ENCODE results near the gene PPP1R14B.
"Not testable (repeated sequence)": the region's sequence is repeated elsewhere in the genome, so short reads cannot be mapped to it uniquely, and the experiment has no call there.

Gene PPP1R14B

GRCh38 chr11:64255135-64256128 is 8.7 kb upstream of the PPP1R14B start:
- no peaks in the 10 kb centered on the region for H3K36me3 Mint-ChIP-seq
- H3K27me3 Mint-ChIP-seq = no peaks in the 10 kb centered on the region
- H3K4me3 Mint-ChIP-seq = no peak overlapping the region
- H3K9me3 Mint-ChIP-seq = no peaks in the 10 kb centered on the region
- H3K27ac Mint-ChIP-seq = no peak overlapping the region
- H3K4me1 Mint-ChIP-seq = peaks cover 10% of the 10 kb centered on the region

- no peaks in the 10 kb centered on the region for H3K27me3 Mint-ChIP-seq
- peaks cover 7% of the 10 kb centered on the region for H3K4me1 Mint-ChIP-seq
- no peak overlapping the region for H3K4me3 Mint-ChIP-seq
- H3K9me3 Mint-ChIP-seq = no peaks in the 10 kb centered on the region
- H3K36me3 Mint-ChIP-seq = no peaks in the 10 kb centered on the region
- no peak overlapping the region for H3K27ac Mint-ChIP-seq
Measured at GRCh38 chr11:64254326-64254725, 7.6 kb upstream of the PPP1R14B start.

DNA sequence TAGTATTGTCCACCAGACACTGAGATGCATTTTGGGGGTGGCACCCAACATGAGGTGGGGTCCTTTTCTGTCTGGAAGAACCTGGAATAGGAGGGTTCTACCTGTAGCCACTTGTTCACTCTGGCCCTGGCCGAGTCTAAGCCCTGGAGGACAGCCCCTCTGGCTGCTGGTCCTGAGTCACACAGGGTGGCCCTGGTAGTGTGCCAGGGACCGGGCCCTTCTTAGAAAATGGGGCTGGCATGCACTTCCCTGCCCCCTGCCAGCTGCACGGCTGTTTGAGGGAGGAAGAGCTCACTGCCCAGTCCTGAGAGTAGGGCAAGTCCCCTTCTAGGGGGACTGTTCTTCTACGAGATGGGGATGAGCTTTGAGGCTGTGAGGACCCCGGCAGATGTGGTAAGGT is 6.7 kb upstream of the PPP1R14B start:
- Mint-ChIP-seq H3K9me3 (no peaks in the 10 kb centered on the region), H3K36me3 (no peaks in the 10 kb centered on the region), H3K27ac (no peak overlapping the region), H3K4me3 (no peak overlapping the region), H3K4me1 (peaks cover 7% of the 10 kb centered on the region), H3K27me3 (no peaks in the 10 kb centered on the region)

DNA sequence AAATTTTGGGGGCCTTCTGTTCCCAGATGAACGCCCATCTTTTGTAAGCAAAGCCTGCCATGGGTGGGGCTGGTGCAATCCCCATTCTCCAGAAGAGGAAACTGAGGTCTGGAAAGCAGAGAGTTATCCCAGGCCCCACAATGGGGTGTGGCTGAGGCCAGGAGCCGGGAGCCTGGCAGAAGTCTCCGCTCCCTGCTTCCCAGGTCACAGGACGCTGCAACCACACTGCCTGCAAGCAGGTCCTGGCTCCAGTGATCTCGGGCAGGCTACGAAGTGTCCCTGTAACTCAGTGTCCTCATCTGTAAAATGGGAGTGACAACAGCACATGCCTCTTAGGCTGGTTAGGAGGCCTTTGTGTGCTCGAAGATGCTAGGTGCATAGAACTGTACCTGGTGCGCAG is 6.3 kb upstream of the PPP1R14B start:
- H3K4me1 Mint-ChIP-seq = peaks cover 7% of the 10 kb centered on the region
- H3K27ac Mint-ChIP-seq = no peak overlapping the region
- no peaks in the 10 kb centered on the region for H3K9me3 Mint-ChIP-seq
- no peaks in the 10 kb centered on the region for H3K27me3 Mint-ChIP-seq
- H3K4me3 Mint-ChIP-seq = no peak overlapping the region
- no peaks in the 10 kb centered on the region for H3K36me3 Mint-ChIP-seq

DNA sequence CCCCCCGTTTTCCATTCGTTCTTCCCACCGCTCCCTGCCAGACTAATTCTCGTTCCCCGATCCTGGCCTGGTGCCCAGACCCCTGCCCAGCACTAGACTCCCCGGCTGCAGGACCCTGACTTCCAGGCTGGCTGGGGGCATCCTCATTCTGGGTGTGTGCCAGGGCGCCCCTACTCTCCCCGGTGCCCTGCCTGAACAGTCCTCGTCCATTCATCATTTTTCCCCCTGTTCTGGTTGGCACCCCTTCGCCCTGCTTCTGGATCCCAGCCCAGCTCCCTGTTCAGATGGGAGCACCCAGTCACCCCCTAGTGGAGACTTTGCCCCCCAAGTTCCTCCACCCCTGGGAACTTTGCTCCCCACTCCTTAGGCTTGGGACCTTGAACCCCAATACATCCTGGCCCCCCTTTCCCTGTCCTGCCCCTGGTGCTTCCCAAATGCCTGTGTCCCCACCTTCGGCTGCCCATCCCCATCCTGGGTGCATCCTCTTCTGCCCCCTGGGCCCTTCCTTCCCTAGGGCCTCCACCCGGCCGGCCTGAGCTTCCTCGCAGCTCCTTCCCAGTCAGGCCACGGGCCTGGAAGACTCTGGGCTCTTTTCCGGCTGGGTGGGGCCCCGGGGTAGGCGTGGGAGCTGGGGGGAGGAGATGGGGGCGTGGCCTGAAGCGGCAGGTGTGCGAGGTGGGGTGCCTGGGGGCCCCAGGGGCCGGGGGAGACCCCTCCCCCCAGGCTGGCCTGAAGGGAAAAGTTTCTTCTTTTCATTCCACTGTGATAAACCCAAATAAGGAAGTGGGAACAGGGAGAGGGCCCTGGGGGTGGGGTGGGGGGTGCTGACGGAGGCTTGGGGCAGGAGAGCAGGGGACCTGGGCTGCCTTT is 5.5 kb upstream of the PPP1R14B start:
- Mint-ChIP-seq H3K4me3 (peak overlapping the region; percentile 85), H3K9me3 (no peaks in the 10 kb centered on the region), H3K36me3 (no peaks in the 10 kb centered on the region), H3K27ac (no peak overlapping the region), H3K27me3 (no peaks in the 10 kb centered on the region), H3K4me1 (peaks cover 7% of the 10 kb centered on the region)

GRCh38 chr11:64251753-64252002 is 4.9 kb upstream of the PPP1R14B start:
- peak overlapping the region; percentile 85 for H3K4me3 Mint-ChIP-seq
- H3K27ac Mint-ChIP-seq = no peak overlapping the region
- peaks cover 7% of the 10 kb centered on the region for H3K4me1 Mint-ChIP-seq

GRCh38 chr11:64251016-64251752 is 4.4 kb upstream of the PPP1R14B start, which contains the start of gene PLCB3:
Gene PLCB3 (plus strand): TSS chr11:64251530. CDS start chr11:64251650, 120 bp downstream.
- Mint-ChIP-seq H3K27me3 (no peaks in the 10 kb centered on the region), H3K4me1 (peaks cover 7% of the 10 kb centered on the region), H3K36me3 (no peaks in the 10 kb centered on the region), H3K9me3 (no peaks in the 10 kb centered on the region), H3K4me3 (peak within 1 kb of the TSS; percentile 85), H3K27ac (no peak within 1 kb of the TSS)

More at GRCh38 chr11:64251753-64252002, 4.9 kb upstream of the PPP1R14B start:
- H3K27me3 Mint-ChIP-seq = no peaks in the 10 kb centered on the region
- no peaks in the 10 kb centered on the region for H3K9me3 Mint-ChIP-seq
- H3K36me3 Mint-ChIP-seq = no peaks in the 10 kb centered on the region

DNA sequence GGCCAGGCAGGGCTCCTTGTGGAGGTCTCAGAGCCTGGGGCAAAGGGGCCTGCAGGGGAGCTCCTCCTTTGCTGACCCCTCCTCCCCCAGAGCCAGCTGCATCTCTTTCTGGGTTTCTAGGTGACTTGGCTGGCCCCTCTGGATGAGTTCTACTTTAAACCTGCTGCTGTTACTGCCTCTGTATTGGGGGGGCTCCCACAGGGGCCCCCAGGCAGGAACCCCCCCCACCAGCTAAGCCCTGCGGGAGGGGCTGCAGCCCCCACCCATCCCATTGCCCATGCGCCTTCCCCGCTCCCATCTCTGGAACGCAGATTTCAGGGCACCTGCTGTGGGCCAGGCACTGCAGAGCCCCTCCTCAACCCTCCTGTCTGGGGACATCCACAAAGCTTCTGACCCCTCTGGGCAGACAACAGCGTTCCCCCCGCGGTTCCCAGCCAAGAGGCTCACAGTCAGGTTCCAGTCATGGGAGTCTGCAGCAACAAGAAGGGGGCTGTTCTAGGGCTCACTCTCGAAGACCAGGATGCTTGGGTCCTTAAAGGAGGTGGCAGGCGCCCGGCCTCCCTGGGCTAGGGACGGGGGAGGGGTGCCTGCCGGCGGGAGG is 3.8 kb upstream of the PPP1R14B start:
- peak overlapping the region; percentile 84 for H3K4me3 Mint-ChIP-seq
- H3K4me1 Mint-ChIP-seq = peaks cover 7% of the 10 kb centered on the region
- H3K36me3 Mint-ChIP-seq = no peaks in the 10 kb centered on the region
- no peaks in the 10 kb centered on the region for H3K27me3 Mint-ChIP-seq
- no peak overlapping the region for H3K27ac Mint-ChIP-seq
- no peaks in the 10 kb centered on the region for H3K9me3 Mint-ChIP-seq

DNA sequence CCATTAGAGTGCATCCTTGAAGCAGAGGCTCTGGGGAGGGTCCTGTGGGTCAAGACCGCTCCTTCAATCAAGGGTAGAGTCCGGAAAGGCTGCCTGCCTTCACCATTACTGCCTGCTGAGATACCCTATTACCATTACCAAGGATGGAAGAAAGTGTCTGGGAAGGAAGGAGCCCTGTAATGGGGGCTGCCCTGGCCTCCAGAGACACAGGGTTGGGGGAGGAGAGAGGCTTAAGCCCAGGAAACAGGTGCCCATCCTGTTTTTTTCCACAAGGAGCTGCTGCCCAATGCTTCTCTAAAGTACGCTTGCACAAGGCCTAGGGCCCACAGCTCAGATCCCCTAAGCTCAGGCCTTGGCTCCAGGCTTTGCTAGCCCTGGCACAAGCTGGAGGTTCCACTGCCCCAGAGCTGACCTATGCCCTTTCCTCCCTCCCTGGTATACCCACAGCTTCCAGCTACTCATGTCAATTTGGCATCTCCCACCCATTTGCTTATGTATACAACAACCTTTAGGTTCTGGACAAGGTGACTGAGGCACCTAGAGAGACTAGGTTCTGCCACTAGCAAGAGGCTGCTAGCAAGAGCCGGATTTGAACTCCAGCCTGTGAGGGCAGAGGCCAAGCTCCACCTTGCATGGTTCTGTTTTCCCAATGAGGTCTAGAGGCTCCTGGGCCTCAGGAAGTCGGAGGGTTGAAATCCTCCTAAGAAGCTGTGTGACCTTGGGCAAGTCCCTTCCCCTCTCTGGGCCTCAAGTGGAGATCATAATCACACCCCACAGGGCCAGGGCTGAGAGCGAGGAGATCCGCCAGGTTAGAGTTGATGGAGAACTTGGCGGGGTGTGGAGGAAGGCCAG is 3.0 kb upstream of the PPP1R14B start:
- peak overlapping the region; percentile 21 for H3K4me3 Mint-ChIP-seq

DNA sequence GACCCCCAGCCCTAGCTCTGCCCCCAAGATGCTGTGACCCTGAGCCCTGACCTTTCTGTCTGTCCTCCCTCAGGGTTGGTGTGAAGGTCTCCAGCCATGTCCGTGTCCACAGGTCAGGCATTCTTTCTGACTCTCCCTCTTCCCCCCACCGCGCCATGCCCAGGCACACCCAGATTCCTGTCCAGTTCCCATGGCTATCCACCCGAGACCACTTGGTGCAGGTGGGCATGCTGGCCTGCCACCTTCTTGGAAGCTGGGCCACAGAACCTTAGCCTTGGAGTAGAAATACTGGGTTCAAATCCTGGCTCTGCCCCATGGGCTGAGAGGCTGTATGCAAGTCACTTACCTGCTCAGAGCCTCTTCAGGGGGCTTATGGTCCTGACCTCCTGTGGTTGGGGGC is 2.3 kb upstream of the PPP1R14B start:
- Mint-ChIP-seq H3K9me3 (no peaks in the 10 kb centered on the region), H3K4me3 (peak overlapping the region; percentile 15), H3K27ac (no peak overlapping the region), H3K27me3 (no peaks in the 10 kb centered on the region), H3K4me1 (peaks cover 7% of the 10 kb centered on the region), H3K36me3 (no peaks in the 10 kb centered on the region)

More for the DNA sequence above, 3.0 kb upstream of the PPP1R14B start:
- H3K4me1 Mint-ChIP-seq = peaks cover 7% of the 10 kb centered on the region
- H3K9me3 Mint-ChIP-seq = no peaks in the 10 kb centered on the region
- H3K27ac Mint-ChIP-seq = peak overlapping the region; percentile 8
- H3K27me3 Mint-ChIP-seq = no peaks in the 10 kb centered on the region
- H3K36me3 Mint-ChIP-seq = no peaks in the 10 kb centered on the region

- no peaks in the 10 kb centered on the region for H3K36me3 Mint-ChIP-seq
- no peaks in the 10 kb centered on the region for H3K9me3 Mint-ChIP-seq
- H3K27me3 Mint-ChIP-seq = no peaks in the 10 kb centered on the region
- peaks cover 10% of the 10 kb centered on the region for H3K4me1 Mint-ChIP-seq
- no peak overlapping the region for H3K27ac Mint-ChIP-seq
- no peak overlapping the region for H3K4me3 Mint-ChIP-seq
Measured at GRCh38 chr11:64248578-64248977, 1.8 kb upstream of the PPP1R14B start.

DNA sequence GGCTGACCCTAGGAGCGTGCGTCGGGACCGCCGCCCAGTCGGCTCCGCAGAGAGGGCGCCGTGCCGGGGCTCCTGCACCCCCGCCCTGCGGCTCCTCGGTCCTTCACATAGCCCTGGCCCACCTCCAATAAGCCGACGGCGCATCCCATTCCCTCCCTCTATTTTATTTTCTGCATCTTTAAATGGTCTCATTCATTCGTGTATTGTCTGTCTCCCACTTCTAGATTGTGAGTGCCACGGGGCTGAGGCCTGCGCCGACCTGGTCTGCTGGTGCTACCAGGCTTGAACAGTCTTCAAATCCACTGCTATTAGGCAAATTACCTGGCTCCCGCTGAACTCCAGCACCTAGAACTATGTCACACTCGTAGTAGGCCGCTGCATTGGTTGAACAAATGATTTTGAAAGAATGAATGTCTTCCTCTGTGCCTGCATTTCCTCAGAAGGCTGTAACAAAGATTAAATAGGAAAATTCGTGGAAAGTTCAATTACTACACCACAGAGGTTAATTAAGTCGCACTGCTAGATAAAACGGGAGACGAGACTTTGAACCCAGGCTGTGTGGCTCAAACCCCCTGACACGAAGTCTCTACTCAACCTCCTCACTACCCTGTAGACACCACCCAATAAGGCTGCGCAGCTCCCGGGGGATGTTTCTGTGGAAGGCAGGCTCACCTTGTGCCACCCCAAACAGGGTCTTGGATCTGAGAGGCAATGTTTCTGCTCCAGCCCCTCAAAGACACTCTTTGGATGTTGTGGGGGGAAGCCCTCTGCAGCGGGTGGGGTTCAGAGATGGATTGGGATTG is 1.2 kb upstream of the PPP1R14B start:
- peak overlapping the region; percentile 80 for H3K4me3 Mint-ChIP-seq
- H3K9me3 Mint-ChIP-seq = no peaks in the 10 kb centered on the region
- H3K36me3 Mint-ChIP-seq = no peaks in the 10 kb centered on the region
- peaks cover 17% of the 10 kb centered on the region for H3K4me1 Mint-ChIP-seq
- H3K27ac Mint-ChIP-seq = no peak overlapping the region
- no peaks in the 10 kb centered on the region for H3K27me3 Mint-ChIP-seq

DNA sequence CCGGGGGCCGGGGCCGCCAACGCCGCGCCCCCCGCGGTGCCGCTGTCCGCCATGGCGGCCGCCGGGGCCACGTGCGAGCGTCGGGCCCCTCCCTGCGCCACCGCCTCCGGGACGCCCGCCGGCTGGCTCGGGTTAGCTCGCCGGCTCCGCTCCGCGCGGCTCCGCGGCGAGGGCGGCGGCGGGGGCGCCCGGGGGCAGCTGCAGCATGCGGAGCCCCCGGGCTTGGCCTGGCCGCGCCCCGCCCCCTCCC is 197 bp downstream of the PPP1R14B start:
- not testable (repeated sequence) for H3K36me3 Mint-ChIP-seq, H3K9me3 Mint-ChIP-seq, H3K27ac Mint-ChIP-seq, H3K27me3 Mint-ChIP-seq
- peaks cover 17% of the 10 kb centered on the region for H3K4me1 Mint-ChIP-seq
- peak overlapping the region; percentile 87 for H3K4me3 Mint-ChIP-seq

Data from activated naive CD4-positive, alpha-beta T cell treated with anti-CD3 and anti-CD28 coated beads, Interleukin-2, amount 50 U/mL, for 24 hours (primary cell).